Small intestine (tissue), 7 donors: Measurements from ENCODE around the gene PIMREG. TPM values are rescaled to one million over a fixed set of nuclear protein-coding genes. Genes with fewer than 3 reads are reported as not detected.
"Not testable (repeated sequence)": the region's sequence is repeated elsewhere in the genome, so short reads cannot be mapped to it uniquely, and the experiment has no call there.

Source experiments
- DNase-seq, 2 donors: peaks; one replicate each; pipeline versions ENCODE4 v3.0.0 to v3.0.0-alpha.2; 2013
- FAIRE-seq: peaks from 2 replicates; lab custom pipeline; 2012; peaks lifted over from hg19 to GRCh38; lab: Jason Lieb, UNC
- H3K27ac ChIP-seq, 3 donors: one replicate each; pipeline ENCODE4 v1.5.1; 2013; ENCODE audit warnings: low read length in 2 of 3, mild to moderate bottlenecking in 2 of 3, control low read depth in 1 of 3, inconsistent platforms in 1 of 3, low read depth in 1 of 3, moderate library complexity in 1 of 3
- H3K27me3 ChIP-seq, 3 donors: one replicate each; pipeline ENCODE4 v1.6.1; 2013; ENCODE audit warnings: low read length in 3 of 3, inconsistent platforms in 1 of 3; ENCODE audit not compliant: control insufficient read depth in 3 of 3, insufficient read depth in 3 of 3
- H3K36me3 ChIP-seq, 3 donors: one replicate each; pipeline ENCODE4 v1.6.1; 2013; ENCODE audit warnings: low read length in 3 of 3, inconsistent platforms in 1 of 3, low read depth in 1 of 3, mild to moderate bottlenecking in 1 of 3, moderate library complexity in 1 of 3; ENCODE audit not compliant: control insufficient read depth in 3 of 3, insufficient read depth in 2 of 3
- H3K4me1 ChIP-seq, 3 donors: one replicate each; pipeline ENCODE4 v1.6.1; 2013; ENCODE audit warnings: low read length in 2 of 3, inconsistent platforms in 1 of 3, low read depth in 1 of 3, mild to moderate bottlenecking in 1 of 3, moderate library complexity in 1 of 3; ENCODE audit not compliant: control insufficient read depth in 3 of 3, insufficient read depth in 2 of 3
- H3K4me3 ChIP-seq, 3 donors: one replicate each; pipeline ENCODE4 v1.5.1; 2013; ENCODE audit warnings: low read length in 3 of 3, control low read depth in 1 of 3, inconsistent platforms in 1 of 3, low read depth in 1 of 3, mild to moderate bottlenecking in 1 of 3, moderate library complexity in 1 of 3
- H3K9me3 ChIP-seq, 2 donors: one replicate each; pipeline ENCODE4 v1.6.1; 2013; ENCODE audit warnings: low read depth in 1 of 2, low read length in 1 of 2; ENCODE audit not compliant: control insufficient read depth in 2 of 2, insufficient read depth in 1 of 2
- WGBS, 3 donors: extraction: QIAGEN DNeasy Blood & Tissue Kit; methylation state at CpG; one replicate each; pipeline ENCODE4 v1.1.7; 2013; 5-methylcytosine and 5-hydroxymethylcytosine counted together
- polyA plus RNA-seq, 4 donors: library from polyadenylated mRNA; stranded (reverse) in 3 of 4; unstranded in 1 of 4; fragments of 200-250 nt in 3 of 4; fragments of 120-200 nt in 1 of 4; gene quantifications; one replicate each; pipeline versions ENCODE4 v1.2.1 to v1.2.3, GENCODE V29; 2013
- donor health status: healthy with polysubstance abuse.
- donor health status: control.
- donor health status: control.
- donor health status: Bipolar disorder and iron deficiency.
- donor health status: healthy.

Gene PIMREG
- polyA plus RNA-seq, 4 donors: 0.45 to 10.2 (median 4.6) TPM

DNA sequence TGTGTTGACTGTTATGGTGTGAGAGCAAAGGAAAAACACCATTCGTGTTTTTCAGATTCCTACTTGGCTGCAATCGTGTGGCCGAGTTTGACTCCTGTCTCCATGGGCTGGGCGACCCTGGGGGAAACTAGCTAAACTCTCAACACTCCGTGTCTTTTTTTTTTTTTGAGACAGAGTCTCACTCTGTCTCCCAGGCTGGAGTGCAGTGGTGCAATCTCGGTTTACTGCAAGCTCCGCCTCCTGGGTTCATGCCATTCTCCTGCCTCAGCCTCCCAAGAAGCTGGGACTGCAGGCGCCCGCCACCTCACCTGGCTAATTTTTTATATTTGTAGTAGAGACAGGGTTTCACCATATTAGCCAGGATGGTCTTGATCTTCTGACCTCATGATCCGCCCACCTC, 38.5 kb downstream of the PIMREG start:
- H3K4me1 ChIP-seq, H3K4me3 ChIP-seq, H3K36me3 ChIP-seq, H3K27me3 ChIP-seq, FAIRE-seq, H3K9me3 ChIP-seq, DNase-seq, H3K27ac ChIP-seq: not testable (repeated sequence)
- WGBS, 3 donors: 80 to 85% (median 82%) methylated on average over 10 of the region's 10 CpGs

DNA sequence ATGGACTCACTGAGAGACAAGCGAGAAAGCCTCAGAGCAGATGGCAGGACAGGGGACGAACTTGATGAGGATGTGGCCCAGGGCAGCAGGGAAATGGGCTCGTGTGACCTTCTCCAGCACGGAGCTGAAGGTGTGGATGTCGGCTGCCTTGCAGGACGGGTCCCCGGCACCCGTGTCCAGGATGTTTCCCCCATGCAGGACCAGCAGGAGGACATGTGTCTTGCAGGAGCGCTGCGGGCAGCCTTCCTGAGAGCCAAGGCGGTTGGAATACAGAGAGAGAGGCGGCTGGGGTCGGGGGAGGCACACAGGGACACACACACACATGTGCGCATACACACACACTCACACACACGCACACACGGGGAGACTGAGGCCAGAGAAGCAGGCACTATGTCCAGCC, 39.3 kb downstream of the PIMREG start:
- FAIRE-seq (no peak), DNase-seq (no peak)
- H3K27ac ChIP-seq: no peak overlapping the region
- H3K9me3 ChIP-seq: no peaks in the 10 kb centered on the region
- H3K27me3 ChIP-seq: no peaks in the 10 kb centered on the region
- H3K4me1 ChIP-seq: no peaks in the 10 kb centered on the region
- 80 to 95% (median 89%) methylated on average over 15 to 16 of the region's 16 CpGs for WGBS, 3 donors
- no peak overlapping the region for H3K4me3 ChIP-seq
- peaks cover 0 to 2% (median 0%) of the 10 kb centered on the region in 3 donors for H3K36me3 ChIP-seq

DNA sequence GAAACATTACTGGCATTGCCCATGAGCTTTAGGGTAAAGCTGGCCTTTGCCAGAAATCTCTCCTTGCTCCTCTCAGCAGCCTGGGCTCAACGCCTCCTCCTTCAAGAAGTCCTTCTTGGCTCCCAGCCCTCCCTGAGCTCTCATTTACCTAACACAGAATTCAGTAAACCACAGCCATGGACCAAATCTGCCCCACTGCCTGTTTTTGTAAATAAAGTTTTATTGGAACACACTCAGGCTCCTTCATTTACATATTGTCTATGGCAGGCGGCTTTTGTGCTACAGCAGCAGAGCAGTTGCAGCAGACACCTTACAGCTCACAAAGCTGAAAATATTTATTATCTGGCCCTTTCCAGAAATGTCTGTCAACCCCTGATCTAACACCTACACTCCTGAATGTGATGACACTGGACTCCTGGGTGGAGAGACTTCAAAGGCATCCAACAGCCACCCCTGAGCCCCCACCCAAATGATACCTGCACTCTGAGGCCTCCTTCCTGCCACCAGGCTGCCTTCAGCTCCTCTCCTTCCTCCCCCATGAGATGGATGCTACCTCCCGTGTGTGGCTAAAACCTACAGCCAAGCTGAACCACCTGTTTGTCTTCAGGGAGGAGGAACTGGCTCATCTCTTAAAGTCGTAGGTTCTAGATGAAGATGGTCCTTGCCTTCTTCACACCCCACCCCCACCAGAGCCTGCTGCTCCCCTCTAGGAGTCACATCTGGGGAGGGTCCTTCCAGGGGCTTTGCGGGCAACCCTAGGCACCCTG, 41.6 kb downstream of the PIMREG start:
- Histone ChIP-seq H3K9me3 (no peaks in the 10 kb centered on the region), H3K4me3 (no peak overlapping the region), H3K4me1 (no peaks in the 10 kb centered on the region), H3K36me3 (peaks cover 0 to 2% (median 0%) of the 10 kb centered on the region in 3 donors), H3K27me3 (no peaks in the 10 kb centered on the region), H3K27ac (no peak overlapping the region)
- FAIRE-seq (no peak), DNase-seq (no peak)
- 68 to 75% (median 75%) methylated on average over 5 of the region's 5 CpGs for WGBS, 3 donors

DNA sequence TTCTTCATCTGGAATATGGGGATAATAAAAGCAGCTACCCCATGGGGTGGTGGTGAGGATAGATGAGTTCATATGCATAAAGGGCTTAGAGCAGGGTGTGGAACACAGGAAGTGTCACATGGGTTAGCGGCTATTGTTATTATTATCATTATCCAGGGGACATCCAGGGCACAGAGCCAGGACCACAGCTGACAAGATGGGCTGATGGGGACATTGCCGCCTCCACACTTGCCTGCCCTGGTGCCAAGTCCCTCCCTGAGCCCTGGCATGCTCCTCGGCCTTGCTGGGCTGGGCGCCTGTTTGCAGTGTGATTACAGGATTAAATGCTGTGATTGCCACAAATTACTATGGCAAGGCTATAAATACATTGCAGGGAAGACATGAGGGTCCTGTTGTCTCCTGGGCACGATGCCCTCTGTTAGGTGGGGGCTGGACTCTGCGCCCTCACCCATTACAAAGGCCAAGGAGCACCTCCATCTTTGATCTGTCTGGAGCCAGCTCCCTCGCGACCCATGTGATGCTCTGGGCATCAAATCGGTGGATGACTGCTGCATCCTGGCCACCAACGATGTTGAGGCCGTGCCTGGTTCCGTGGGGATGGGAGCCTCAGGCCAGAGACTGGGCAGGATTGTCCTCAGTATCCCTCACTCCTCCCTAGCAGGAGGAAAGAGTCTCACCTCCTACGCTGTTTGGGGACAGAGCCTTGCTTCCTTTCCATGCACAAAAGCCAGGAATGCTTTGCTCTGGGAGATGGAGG, 43.2 kb downstream of the PIMREG start:
- no peaks in the 10 kb centered on the region for H3K9me3 ChIP-seq
- no peaks in the 10 kb centered on the region for H3K27me3 ChIP-seq
- no peak for DNase-seq
- 52 to 59% (median 54%) methylated on average over 13 of the region's 13 CpGs for WGBS, 3 donors
- no peaks in the 10 kb centered on the region for H3K36me3 ChIP-seq
- H3K4me1 ChIP-seq: no peaks in the 10 kb centered on the region
- FAIRE-seq: no peak
- no peak overlapping the region for H3K4me3 ChIP-seq
- H3K27ac ChIP-seq: no peak overlapping the region

DNA sequence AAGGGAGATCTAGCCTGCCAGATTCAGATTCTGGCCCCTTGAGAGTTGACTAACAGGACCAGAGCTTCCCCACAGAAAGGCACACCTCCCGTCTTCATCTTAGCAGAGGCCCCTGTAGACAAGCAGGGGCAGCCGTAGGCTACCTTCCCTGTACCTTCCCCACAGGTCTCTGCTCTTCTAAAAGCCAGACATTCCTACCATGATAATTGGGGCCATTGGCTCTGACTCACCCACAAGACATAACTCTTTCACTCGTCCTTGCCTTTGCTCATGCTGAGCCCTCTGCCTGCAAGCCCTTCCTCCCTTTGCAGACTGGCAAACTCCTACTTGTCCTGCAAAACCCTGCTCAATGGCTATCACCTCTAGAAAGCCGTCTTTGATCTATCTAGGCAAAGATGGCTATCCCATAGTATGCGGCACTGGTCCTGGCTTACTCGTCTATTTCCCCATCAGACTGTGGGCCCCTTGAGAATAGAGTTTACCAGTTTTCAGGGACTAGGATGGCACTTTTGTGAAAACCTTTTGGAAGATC, 43.8 kb downstream of the PIMREG start:
- FAIRE-seq (no peak), DNase-seq (no peak)
- no peak overlapping the region for H3K27ac ChIP-seq
- H3K4me3 ChIP-seq: no peak overlapping the region
- no peaks in the 10 kb centered on the region for H3K4me1 ChIP-seq
- no peaks in the 10 kb centered on the region for H3K27me3 ChIP-seq
- 76 to 87% (median 78%) methylated on average over 6 of the region's 6 CpGs for WGBS, 3 donors
- no peaks in the 10 kb centered on the region for H3K36me3 ChIP-seq
- H3K9me3 ChIP-seq: no peaks in the 10 kb centered on the region

DNA sequence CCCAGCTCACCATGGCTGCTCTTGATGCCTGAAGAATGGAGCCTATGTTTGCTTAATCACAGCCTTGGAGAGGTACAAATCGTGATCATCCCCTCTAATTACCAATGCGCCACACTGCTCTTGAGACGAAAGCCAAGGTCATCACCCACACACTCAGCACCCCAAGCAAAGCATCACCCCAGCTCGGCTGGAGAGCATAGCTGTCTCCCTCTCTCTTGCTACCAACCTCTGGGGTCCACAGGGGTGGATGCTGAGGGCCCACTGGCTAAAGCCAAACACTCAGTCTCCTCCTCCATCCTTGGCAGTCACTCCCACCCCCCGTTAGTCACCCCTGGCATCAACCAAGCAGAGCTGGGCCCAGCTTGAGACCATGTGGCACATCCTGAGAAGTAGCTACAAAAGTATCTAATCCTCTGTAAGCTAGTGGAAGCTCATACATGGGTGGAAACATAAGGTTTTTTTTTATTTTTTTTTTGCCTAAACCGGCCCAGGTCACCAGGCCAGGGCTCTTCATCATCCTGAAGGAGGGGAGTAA, 44.8 kb downstream of the PIMREG start:
- Histone ChIP-seq H3K27me3 (no peaks in the 10 kb centered on the region), H3K36me3 (no peaks in the 10 kb centered on the region), H3K9me3 (no peaks in the 10 kb centered on the region), H3K27ac (no peak overlapping the region), H3K4me1 (no peaks in the 10 kb centered on the region), H3K4me3 (no peak overlapping the region)
- DNase-seq: no peak
- FAIRE-seq: no peak
- WGBS, 3 donors: 76 to 87% (median 81%) methylated on average over 6 of the region's 6 CpGs

DNA sequence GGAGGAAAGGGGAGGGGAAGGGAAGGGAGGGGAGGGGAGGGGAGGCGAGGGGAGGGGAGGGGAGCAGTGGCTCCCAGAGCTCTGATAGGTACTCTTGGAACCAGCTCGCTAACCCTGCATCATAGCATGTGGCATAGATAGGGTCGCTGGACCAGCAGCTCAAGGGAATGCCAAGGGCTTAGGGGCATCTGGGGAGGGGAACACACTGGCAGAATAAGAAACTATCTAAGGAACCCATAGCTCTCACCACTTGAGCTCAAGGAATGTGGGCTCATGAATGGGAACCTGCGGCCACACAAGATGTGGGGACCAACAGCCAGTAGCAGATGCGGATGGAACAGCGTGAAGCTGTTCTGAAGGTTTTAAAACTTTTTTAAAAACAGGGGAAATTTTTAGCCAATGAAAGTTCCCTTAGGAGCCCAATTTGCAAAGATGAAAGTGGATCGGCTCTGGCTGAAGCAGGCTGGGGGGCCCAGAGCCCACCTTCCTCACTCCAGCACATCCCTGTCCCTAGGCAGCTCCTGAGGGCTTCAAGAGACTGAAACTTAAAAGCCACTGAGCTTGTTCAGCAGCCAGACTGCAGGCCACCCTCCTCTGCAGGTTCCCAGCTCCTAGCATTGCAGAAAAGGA, 46.9 kb downstream of the PIMREG start:
- Histone ChIP-seq H3K4me1 (no peaks in the 10 kb centered on the region), H3K27me3 (peaks cover 0 to under 1% (median 0%) of the 10 kb centered on the region in 3 donors), H3K27ac (no peak overlapping the region), H3K4me3 (no peak overlapping the region), H3K9me3 (no peaks in the 10 kb centered on the region), H3K36me3 (no peaks in the 10 kb centered on the region)
- no peak for DNase-seq
- FAIRE-seq: no peak
- 77 to 85% (median 79%) methylated on average over 6 to 7 of the region's 7 CpGs for WGBS, 3 donors
